ENCODE measurements around the gene LPAR6.

LPAR6 gene

GRCh38 chr13:48411147-48411794 lies 1.6 kb downstream of the LPAR6 start:
- no peak for ATAC-seq

GRCh38 chr13:48410199-48410598 lies 2.7 kb downstream of the LPAR6 start:
- no peak for TF ChIP-seq TSHZ2 (CRISPR knock-in tag; IDR thresholded peaks at IDR 0.05)
- ATAC-seq, result no peak

More at GRCh38 chr13:48411147-48411794, 1.6 kb downstream of the LPAR6 start:
- TF ChIP-seq RARB (CRISPR knock-in tag; IDR thresholded peaks at IDR 0.05), result no peak

- ATAC-seq, result no peak
- no peak for TF ChIP-seq ZC3H10 (CRISPR knock-in tag; IDR thresholded peaks at IDR 0.05)
- TF ChIP-seq ZNF70 (CRISPR knock-in tag; IDR thresholded peaks at IDR 0.05), result no peak
- TF ChIP-seq ZFP3 (CRISPR knock-in tag; IDR thresholded peaks at IDR 0.05), result no peak
- no peak for TF ChIP-seq ISL1 (CRISPR knock-in tag; IDR thresholded peaks at IDR 0.05)
- TF ChIP-seq TCF4 (CRISPR knock-in tag; IDR thresholded peaks at IDR 0.05; ENCODE audit: borderline replicate concordance), result no peak
- TF ChIP-seq TOX (CRISPR knock-in tag; IDR thresholded peaks at IDR 0.05; ENCODE audit: borderline replicate concordance), result no peak
- TF ChIP-seq GLIS3 (CRISPR knock-in tag; IDR thresholded peaks at IDR 0.05), result no peak
- no peak for TF ChIP-seq CSDC2 (CRISPR knock-in tag; IDR thresholded peaks at IDR 0.05)
- no peak for TF ChIP-seq BACH2 (CRISPR knock-in tag; IDR thresholded peaks at IDR 0.05; ENCODE audit: borderline replicate concordance)
- TF ChIP-seq POU6F1 (CRISPR knock-in tag; IDR thresholded peaks at IDR 0.05; ENCODE audit: borderline replicate concordance, low read depth), result no peak
Measured at GRCh38 chr13:48405875-48406274, 7.0 kb downstream of the LPAR6 start.

GRCh38 chr13:48404952-48405351 lies 8.0 kb downstream of the LPAR6 start:
- no peak for ATAC-seq
- TF ChIP-seq TCF4 (CRISPR knock-in tag; IDR thresholded peaks at IDR 0.05; ENCODE audit: borderline replicate concordance), result no peak

GRCh38 chr13:48403913-48404312 lies 9.0 kb downstream of the LPAR6 start:
- ATAC-seq, result no peak

More at GRCh38 chr13:48403913-48404312, 9.0 kb downstream of the LPAR6 start:
- no peak for TF ChIP-seq ISL1 (CRISPR knock-in tag; IDR thresholded peaks at IDR 0.05)
- TF ChIP-seq TSHZ2 (CRISPR knock-in tag; IDR thresholded peaks at IDR 0.05), result no peak
- no peak for TF ChIP-seq ARNTL (CRISPR knock-in tag; IDR thresholded peaks at IDR 0.05; ENCODE audit: borderline replicate concordance, low read depth)
- TF ChIP-seq CSRNP3 (CRISPR knock-in tag; IDR thresholded peaks at IDR 0.05), result no peak
- no peak for TF ChIP-seq POU6F1 (CRISPR knock-in tag; IDR thresholded peaks at IDR 0.05; ENCODE audit: borderline replicate concordance, low read depth)
- no peak for TF ChIP-seq RARB (CRISPR knock-in tag; IDR thresholded peaks at IDR 0.05)
- TF ChIP-seq ZNF70 (CRISPR knock-in tag; IDR thresholded peaks at IDR 0.05), result no peak
- no peak for TF ChIP-seq TCF4 (CRISPR knock-in tag; IDR thresholded peaks at IDR 0.05; ENCODE audit: borderline replicate concordance)
- TF ChIP-seq PPARA (CRISPR knock-in tag; IDR thresholded peaks at IDR 0.05; ENCODE audit: borderline replicate concordance), result no peak
- TF ChIP-seq ZNF8 (CRISPR knock-in tag; IDR thresholded peaks at IDR 0.05), result no peak
